OCI-LY3 (cell line): ENCODE data around the gene IL18R1.

Source experiments
- EZH2phosphoT487 ChIP-seq: fragments of 200-600 bp; shearing (Covaris generic); IDR thresholded peaks from 2 replicates; pipeline ENCODE4 v1.6.1; 2018; ENCODE audit warnings: antibody characterized with exemption, mixed run types, low read depth
- TF ChIP-seq, protein P1 (sequence below): fragments of 200-600, 300-600 bp; sonication (generic); IDR thresholded peaks from 2 replicates; pipeline ENCODE4 v1.5.1; 2014; ENCODE audit warnings: antibody characterized with exemption, low read length, low read depth

- TF ChIP-seq, protein P1, sequence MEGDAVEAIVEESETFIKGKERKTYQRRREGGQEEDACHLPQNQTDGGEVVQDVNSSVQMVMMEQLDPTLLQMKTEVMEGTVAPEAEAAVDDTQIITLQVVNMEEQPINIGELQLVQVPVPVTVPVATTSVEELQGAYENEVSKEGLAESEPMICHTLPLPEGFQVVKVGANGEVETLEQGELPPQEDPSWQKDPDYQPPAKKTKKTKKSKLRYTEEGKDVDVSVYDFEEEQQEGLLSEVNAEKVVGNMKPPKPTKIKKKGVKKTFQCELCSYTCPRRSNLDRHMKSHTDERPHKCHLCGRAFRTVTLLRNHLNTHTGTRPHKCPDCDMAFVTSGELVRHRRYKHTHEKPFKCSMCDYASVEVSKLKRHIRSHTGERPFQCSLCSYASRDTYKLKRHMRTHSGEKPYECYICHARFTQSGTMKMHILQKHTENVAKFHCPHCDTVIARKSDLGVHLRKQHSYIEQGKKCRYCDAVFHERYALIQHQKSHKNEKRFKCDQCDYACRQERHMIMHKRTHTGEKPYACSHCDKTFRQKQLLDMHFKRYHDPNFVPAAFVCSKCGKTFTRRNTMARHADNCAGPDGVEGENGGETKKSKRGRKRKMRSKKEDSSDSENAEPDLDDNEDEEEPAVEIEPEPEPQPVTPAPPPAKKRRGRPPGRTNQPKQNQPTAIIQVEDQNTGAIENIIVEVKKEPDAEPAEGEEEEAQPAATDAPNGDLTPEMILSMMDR, result no peak
- no peak for TF ChIP-seq EZH2phosphoT487
Observed at GRCh38 chr2:102425441-102426132, 70.0 kb downstream of the IL18R1 start.
